ENCODE results near the gene ADAMTSL4.
A peak's percentile ranks its signal among the peaks of the same experiment; 100 is the strongest.
"Not testable (repeated sequence)": the region's sequence is repeated elsewhere in the genome, so short reads cannot be mapped to it uniquely, and the experiment has no call there.

Gene ADAMTSL4

GRCh38 chr1:150555198-150555970 is 6.2 kb downstream of the ADAMTSL4 start:
- DNase-seq (ENCODE audit: low read depth in 2 of 2, low spot score in 1 of 2) = no peak

GRCh38 chr1:150555971-150556865 is 7.0 kb downstream of the ADAMTSL4 start:
- DNase-seq (ENCODE audit: low read depth in 2 of 2, low spot score in 1 of 2) = no peak

- no peak for DNase-seq (ENCODE audit: low read depth in 2 of 2, low spot score in 1 of 2)
Measured at GRCh38 chr1:150557065-150557600, 7.9 kb downstream of the ADAMTSL4 start.

- DNase-seq (ENCODE audit: low read depth in 2 of 2, low spot score in 1 of 2) = no peak
Measured at GRCh38 chr1:150557813-150558212, 8.6 kb downstream of the ADAMTSL4 start.

GRCh38 chr1:150558303-150558704 is 9.1 kb downstream of the ADAMTSL4 start:
- no peak for DNase-seq (ENCODE audit: low read depth in 2 of 2, low spot score in 1 of 2)

- no peak for DNase-seq (ENCODE audit: low read depth in 2 of 2, low spot score in 1 of 2)
Measured at GRCh38 chr1:150558761-150559655, 9.8 kb downstream of the ADAMTSL4 start.

- no peak for DNase-seq (ENCODE audit: low read depth in 2 of 2, low spot score in 1 of 2)
Measured at GRCh38 chr1:150559656-150560010, 10.4 kb downstream of the ADAMTSL4 start.

GRCh38 chr1:150560011-150560438 is 10.8 kb downstream of the ADAMTSL4 start:
- DNase-seq (ENCODE audit: low read depth in 2 of 2, low spot score in 1 of 2) = peak in 1 of 2 donors; percentile 57

- DNase-seq (ENCODE audit: low read depth in 2 of 2, low spot score in 1 of 2) = peak; percentile 72
Measured at GRCh38 chr1:150560576-150561253, 11.5 kb downstream of the ADAMTSL4 start.

GRCh38 chr1:150561254-150561973 is 12.2 kb downstream of the ADAMTSL4 start:
- no peak for DNase-seq (ENCODE audit: low read depth in 2 of 2, low spot score in 1 of 2)

- peak; percentile 66 to 77 for DNase-seq (ENCODE audit: low read depth in 2 of 2, low spot score in 1 of 2)
Measured at GRCh38 chr1:150561974-150562445, 12.8 kb downstream of the ADAMTSL4 start.

- peak; percentile 36 to 68 for DNase-seq (ENCODE audit: low read depth in 2 of 2, low spot score in 1 of 2)
Measured at GRCh38 chr1:150562446-150563339, 13.5 kb downstream of the ADAMTSL4 start.

- DNase-seq (ENCODE audit: low read depth in 2 of 2, low spot score in 1 of 2) = no peak
Measured at GRCh38 chr1:150563340-150564038, 14.3 kb downstream of the ADAMTSL4 start.

- no peak for DNase-seq (ENCODE audit: low read depth in 2 of 2, low spot score in 1 of 2)
Measured at GRCh38 chr1:150564051-150564991, 15.1 kb downstream of the ADAMTSL4 start.

GRCh38 chr1:150565240-150565991 is 16.2 kb downstream of the ADAMTSL4 start:
- DNase-seq (ENCODE audit: low read depth in 2 of 2, low spot score in 1 of 2) = not testable (repeated sequence)
